ENCODE data around the gene TSPEAR.
"Not testable (repeated sequence)": the region's sequence is repeated elsewhere in the genome, so short reads cannot be mapped to it uniquely, and the experiment has no call there.

TSPEAR gene

DNA sequence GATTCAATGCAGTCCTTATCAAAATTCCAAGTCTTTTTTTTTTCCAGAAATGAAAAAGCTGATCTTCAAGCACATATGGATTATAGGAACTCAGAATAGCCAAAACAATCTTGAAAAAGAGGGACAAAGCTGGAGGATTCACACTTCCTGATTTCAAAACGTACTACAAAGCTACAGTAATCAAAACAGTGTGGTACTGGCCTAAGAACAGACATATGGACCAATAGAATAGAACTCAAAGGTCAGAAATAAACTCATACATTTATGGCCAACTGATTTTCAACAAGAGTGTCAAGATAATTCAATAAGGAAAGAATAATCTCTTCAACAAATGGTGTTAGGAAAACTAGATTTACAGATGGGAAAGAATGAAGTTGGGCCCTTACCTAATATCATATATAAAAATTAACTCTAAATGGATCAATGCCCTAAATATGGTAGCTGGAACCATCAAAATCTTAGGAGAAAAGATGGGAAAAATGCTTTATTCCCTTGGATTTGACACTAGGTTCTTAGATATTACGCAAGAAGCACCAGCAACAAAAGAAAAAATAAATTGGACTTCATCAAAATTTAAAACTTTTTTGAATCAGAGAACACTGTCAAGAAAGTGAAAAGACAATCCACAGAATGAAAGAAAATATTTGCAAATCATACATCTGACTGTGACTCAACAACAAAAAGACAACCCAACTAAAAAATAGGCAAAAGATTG is 18.4 kb downstream of the TSPEAR start:
- no peak overlapping the region for H3K4me3 ChIP-seq (ENCODE audit: low read depth, low read length, poor library complexity, severe bottlenecking)
- H3K79me2 ChIP-seq (ENCODE audit: insufficient read depth, low read length): no peaks in the 10 kb centered on the region
- peaks cover 4% of the 10 kb centered on the region; the same call in 1 of the 2 replicates for H3K9me3 ChIP-seq (ENCODE audit: low read length)
- no peaks in the 10 kb centered on the region for H3F3A ChIP-seq (ENCODE audit: insufficient read depth, low read length)
- no peak overlapping the region for H3K4me2 ChIP-seq (ENCODE audit: low read length)
- H4K20me1 ChIP-seq (ENCODE audit: insufficient read depth, low read length): no peaks in the 10 kb centered on the region
- no peaks in the 10 kb centered on the region for H3K4me1 ChIP-seq (ENCODE audit: insufficient read depth, low read length, severe bottlenecking)
- H3K27ac ChIP-seq (ENCODE audit: low read depth, low read length, poor library complexity, severe bottlenecking): no peak overlapping the region
- no peak overlapping the region for H2AFZ ChIP-seq (ENCODE audit: low read length)
- no peaks in the 10 kb centered on the region for H3K36me3 ChIP-seq (ENCODE audit: insufficient read depth, low read length)
- H3K9ac ChIP-seq (ENCODE audit: low read length): no peak overlapping the region
- TF ChIP-seq, protein P1, sequence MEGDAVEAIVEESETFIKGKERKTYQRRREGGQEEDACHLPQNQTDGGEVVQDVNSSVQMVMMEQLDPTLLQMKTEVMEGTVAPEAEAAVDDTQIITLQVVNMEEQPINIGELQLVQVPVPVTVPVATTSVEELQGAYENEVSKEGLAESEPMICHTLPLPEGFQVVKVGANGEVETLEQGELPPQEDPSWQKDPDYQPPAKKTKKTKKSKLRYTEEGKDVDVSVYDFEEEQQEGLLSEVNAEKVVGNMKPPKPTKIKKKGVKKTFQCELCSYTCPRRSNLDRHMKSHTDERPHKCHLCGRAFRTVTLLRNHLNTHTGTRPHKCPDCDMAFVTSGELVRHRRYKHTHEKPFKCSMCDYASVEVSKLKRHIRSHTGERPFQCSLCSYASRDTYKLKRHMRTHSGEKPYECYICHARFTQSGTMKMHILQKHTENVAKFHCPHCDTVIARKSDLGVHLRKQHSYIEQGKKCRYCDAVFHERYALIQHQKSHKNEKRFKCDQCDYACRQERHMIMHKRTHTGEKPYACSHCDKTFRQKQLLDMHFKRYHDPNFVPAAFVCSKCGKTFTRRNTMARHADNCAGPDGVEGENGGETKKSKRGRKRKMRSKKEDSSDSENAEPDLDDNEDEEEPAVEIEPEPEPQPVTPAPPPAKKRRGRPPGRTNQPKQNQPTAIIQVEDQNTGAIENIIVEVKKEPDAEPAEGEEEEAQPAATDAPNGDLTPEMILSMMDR (IDR thresholded peaks at IDR 0.05; ENCODE audit: low read length): no peak
- no peak for TF ChIP-seq EZH2 (IDR thresholded peaks at IDR 0.05; ENCODE audit: borderline replicate concordance, low read length)
- no peaks in the 10 kb centered on the region for H3K9me2 ChIP-seq (ENCODE audit: low read depth, low read length)
- peaks cover 6% of the 10 kb centered on the region; the same call in 1 of the 2 replicates for H3K27me3 ChIP-seq (ENCODE audit: insufficient read depth, low read length)

DNA sequence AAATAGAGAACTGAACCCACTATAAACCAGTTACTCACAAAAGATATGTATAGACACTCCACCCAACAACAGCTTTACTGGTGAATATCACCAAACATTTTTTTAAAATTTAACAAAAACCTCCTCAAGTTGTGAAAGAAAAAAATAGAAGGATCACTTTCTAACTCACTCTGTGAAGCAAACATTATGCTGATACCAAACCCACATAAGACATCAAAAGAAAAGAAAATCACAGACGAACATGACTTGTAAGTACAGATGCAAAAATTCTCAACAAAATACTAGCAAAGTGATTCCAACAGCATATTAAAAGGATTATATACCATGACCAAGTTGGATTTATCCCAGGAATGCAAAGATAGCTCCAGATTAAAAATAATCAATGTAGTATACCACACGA is 19.7 kb downstream of the TSPEAR start:
- no peaks in the 10 kb centered on the region for H3K79me2 ChIP-seq (ENCODE audit: insufficient read depth, low read length)
- H3K9ac ChIP-seq (ENCODE audit: low read length): no peak overlapping the region
- H4K20me1 ChIP-seq (ENCODE audit: insufficient read depth, low read length): no peaks in the 10 kb centered on the region
- H2AFZ ChIP-seq (ENCODE audit: low read length): no peak overlapping the region
- no peaks in the 10 kb centered on the region for H3F3A ChIP-seq (ENCODE audit: insufficient read depth, low read length)
- no peak overlapping the region for H3K27ac ChIP-seq (ENCODE audit: low read depth, low read length, poor library complexity, severe bottlenecking)
- H3K27me3 ChIP-seq (ENCODE audit: insufficient read depth, low read length): peaks cover 8% of the 10 kb centered on the region; the same call in 1 of the 2 replicates
- TF ChIP-seq, protein P1 (IDR thresholded peaks at IDR 0.05; ENCODE audit: low read length): no peak
- no peak for TF ChIP-seq EZH2 (IDR thresholded peaks at IDR 0.05; ENCODE audit: borderline replicate concordance, low read length)
- no peaks in the 10 kb centered on the region for H3K9me2 ChIP-seq (ENCODE audit: low read depth, low read length)
- H3K4me3 ChIP-seq (ENCODE audit: low read depth, low read length, poor library complexity, severe bottlenecking): no peak overlapping the region
- H3K9me3 ChIP-seq (ENCODE audit: low read length): peaks cover 4% of the 10 kb centered on the region; the same call in 1 of the 2 replicates
- no peak overlapping the region for H3K4me2 ChIP-seq (ENCODE audit: low read length)
- H3K4me1 ChIP-seq (ENCODE audit: insufficient read depth, low read length, severe bottlenecking): no peaks in the 10 kb centered on the region
- no peaks in the 10 kb centered on the region for H3K36me3 ChIP-seq (ENCODE audit: insufficient read depth, low read length)

DNA sequence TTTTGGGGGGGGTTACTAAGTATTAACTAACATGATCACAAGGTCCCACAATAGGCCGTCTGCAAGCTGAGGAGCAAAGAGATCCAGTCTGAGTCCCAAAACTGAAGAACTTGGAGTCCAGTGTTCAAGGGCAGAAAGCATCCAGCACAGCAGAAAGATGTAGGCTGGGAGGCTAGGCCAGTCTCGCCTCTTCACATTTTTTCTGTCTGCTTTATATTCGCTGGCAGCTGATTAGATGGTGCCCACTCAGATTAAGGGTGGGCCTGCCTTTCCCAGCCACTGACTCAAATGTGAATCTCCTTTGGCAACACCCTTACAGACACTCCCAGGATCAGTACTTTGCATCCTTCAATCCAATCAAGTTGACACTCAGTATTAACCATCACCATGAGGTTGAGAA is 21.6 kb downstream of the TSPEAR start:
- not testable (repeated sequence) for H3K27me3 ChIP-seq (ENCODE audit: insufficient read depth, low read length); H3K9me2 ChIP-seq (ENCODE audit: low read depth, low read length); H3K9ac ChIP-seq (ENCODE audit: low read length); H3K9me3 ChIP-seq (ENCODE audit: low read length); H4K20me1 ChIP-seq (ENCODE audit: insufficient read depth, low read length); H3F3A ChIP-seq (ENCODE audit: insufficient read depth, low read length); H3K4me3 ChIP-seq (ENCODE audit: low read depth, low read length, poor library complexity, severe bottlenecking); H3K27ac ChIP-seq (ENCODE audit: low read depth, low read length, poor library complexity, severe bottlenecking); H3K36me3 ChIP-seq (ENCODE audit: insufficient read depth, low read length); H2AFZ ChIP-seq (ENCODE audit: low read length); H3K4me2 ChIP-seq (ENCODE audit: low read length); H3K79me2 ChIP-seq (ENCODE audit: insufficient read depth, low read length); H3K4me1 ChIP-seq (ENCODE audit: insufficient read depth, low read length, severe bottlenecking)

DNA sequence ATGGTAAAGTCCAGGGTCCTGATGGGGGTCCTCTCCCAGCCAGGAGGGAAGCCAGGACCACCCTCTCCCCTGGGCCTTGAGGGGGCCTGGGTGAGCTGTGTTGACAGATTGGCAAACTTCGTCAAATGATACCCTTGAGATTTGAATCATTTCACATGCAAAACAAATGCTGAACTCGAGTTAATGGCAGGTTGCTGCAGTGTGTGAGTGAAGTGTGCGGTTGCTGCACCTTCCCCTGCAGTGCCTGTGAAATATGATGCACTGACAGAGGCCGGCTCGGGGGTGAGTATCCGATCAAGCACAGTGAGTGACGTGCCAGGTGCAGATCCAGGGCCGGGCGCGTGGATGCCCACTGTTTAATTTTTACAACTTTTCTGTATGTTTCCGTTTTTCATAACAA is 23.7 kb downstream of the TSPEAR start:
- Histone ChIP-seq H3K27ac (ENCODE audit: low read depth, low read length, poor library complexity, severe bottlenecking) (no peak overlapping the region), H3K4me2 (ENCODE audit: low read length) (no peak overlapping the region), H3K79me2 (ENCODE audit: insufficient read depth, low read length) (no peaks in the 10 kb centered on the region), H4K20me1 (ENCODE audit: insufficient read depth, low read length) (no peaks in the 10 kb centered on the region), H3K9me2 (ENCODE audit: low read depth, low read length) (no peaks in the 10 kb centered on the region), H3K4me1 (ENCODE audit: insufficient read depth, low read length, severe bottlenecking) (no peaks in the 10 kb centered on the region), H3K27me3 (ENCODE audit: insufficient read depth, low read length) (peaks cover 8% of the 10 kb centered on the region; the same call in 1 of the 2 replicates), H3K9ac (ENCODE audit: low read length) (no peak overlapping the region), H3F3A (ENCODE audit: insufficient read depth, low read length) (no peaks in the 10 kb centered on the region), H3K36me3 (ENCODE audit: insufficient read depth, low read length) (no peaks in the 10 kb centered on the region), H2AFZ (ENCODE audit: low read length) (no peak overlapping the region), H3K4me3 (ENCODE audit: low read depth, low read length, poor library complexity, severe bottlenecking) (no peak overlapping the region), H3K9me3 (ENCODE audit: low read length) (peaks cover 3% of the 10 kb centered on the region; the same call in 1 of the 2 replicates)
- TF ChIP-seq, protein P1 (IDR thresholded peaks at IDR 0.05; ENCODE audit: low read length): no peak
- no peak for TF ChIP-seq EZH2 (IDR thresholded peaks at IDR 0.05; ENCODE audit: borderline replicate concordance, low read length)
